Breast epithelium (tissue), 4 donors: ENCODE measurements around the gene SRRM4. TPM values are rescaled to one million over a fixed set of nuclear protein-coding genes. Genes with fewer than 3 reads are reported as not detected.

Experiments used
- DNase-seq, 2 donors: peaks; one replicate each; pipeline ENCODE4 v3.0.0-alpha.2; 2019; ENCODE audit warnings: low spot score in 2 of 2
- H3K27ac ChIP-seq, 2 donors: fragments of 200-600 bp; sonication (generic) in 1 of 2; one replicate each; pipeline ENCODE4 v1.5.1; 2016 to 2019; ENCODE audit warnings: mild to moderate bottlenecking in 1 of 2
- H3K27me3 ChIP-seq, 2 donors: fragments of 200-600 bp; sonication (generic) in 1 of 2; one replicate each; pipeline versions ENCODE4 v1.5.1 to v1.6.0; 2017 to 2019; ENCODE audit warnings: control low read depth in 1 of 2, mild to moderate bottlenecking in 1 of 2
- H3K36me3 ChIP-seq: fragments of 200-600 bp; one replicate; pipeline ENCODE4 v1.5.1; 2019
- H3K4me1 ChIP-seq, 2 donors: fragments of 200-600 bp; sonication (generic); one replicate each; pipeline ENCODE4 v1.5.1; 2016 to 2019; ENCODE audit warnings: control low read depth in 1 of 2
- H3K4me3 ChIP-seq, 3 donors: fragments of 200-600 bp; sonication (generic); 1 replicate in 2 of 3; 2 replicates in 1 of 3; pipeline ENCODE4 v1.5.1; 2016 to 2019; ENCODE audit warnings: mild to moderate bottlenecking in 3 of 3, moderate library complexity in 2 of 3
- H3K9me3 ChIP-seq, 2 donors: fragments of 200-600 bp; sonication (generic) in 1 of 2; one replicate each; pipeline ENCODE4 v1.5.1; 2016 to 2019; ENCODE audit warnings: control low read depth in 1 of 2
- POLR2A ChIP-seq: fragments of 450-650 bp; IDR thresholded peaks from one replicate; pipeline ENCODE4 v1.6.1; 2016; ENCODE audit warnings: antibody characterized with exemption, mild to moderate bottlenecking, moderate library complexity
- POLR2AphosphoS5 ChIP-seq, 3 donors: sonication (generic); formaldehyde crosslinking; IDR thresholded peaks; one replicate each; pipeline ENCODE4 v1.6.1; 2017; ENCODE audit warnings: antibody characterized with exemption in 3 of 3
- intact Hi-C: fragments of 100-400 bp; cut with DNase I; formaldehyde crosslinking; loops from one replicate; pipeline ENCODE4 v1.15.1; 2023; ENCODE audit warnings: low total_unique reads
- total RNA-seq, 3 donors: library from RNA; depleted of rRNA; stranded (reverse); fragments of >200 nt; gene quantifications; one replicate each; pipeline ENCODE4 v1.1.0, GENCODE V29; 2016
- TF ChIP-seq, protein P1 (sequence below), 3 donors: fragments of 450-650 bp; IDR thresholded peaks; one replicate each; pipeline ENCODE4 v1.5.1; 2016 to 2017; ENCODE audit warnings: antibody characterized with exemption in 3 of 3, mild to moderate bottlenecking in 3 of 3, moderate library complexity in 3 of 3

SRRM4 gene
- total RNA-seq, 3 donors from 2014 or later = not detected

DNA sequence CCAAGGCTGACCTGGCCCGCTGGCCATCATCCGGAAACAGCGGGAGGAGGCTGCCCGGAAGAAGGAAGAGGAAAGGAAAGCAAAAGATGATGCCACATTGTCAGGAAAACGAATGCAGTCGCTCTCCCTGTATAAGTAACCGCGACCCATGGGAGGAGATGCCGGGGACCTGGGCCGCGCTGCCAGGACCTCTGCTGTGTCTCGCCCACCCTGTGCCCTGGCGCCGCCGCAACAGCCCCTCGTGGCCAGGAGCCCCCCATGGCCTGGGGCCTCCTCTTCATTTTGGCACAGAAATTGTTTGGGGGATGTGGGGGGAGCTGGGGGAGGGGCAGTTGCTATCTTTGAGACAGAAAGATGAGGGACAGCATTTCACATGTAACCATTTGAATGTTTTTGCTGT lies 213.9 kb downstream of the SRRM4 start:
- no peak overlapping the region for H3K27ac ChIP-seq
- H3K9me3 ChIP-seq = no peaks in the 10 kb centered on the region
- no peak overlapping the region for H3K4me3 ChIP-seq
- intact Hi-C loops = no loop called here
- no peaks in the 10 kb centered on the region for H3K27me3 ChIP-seq
- TF ChIP-seq, protein P1, sequence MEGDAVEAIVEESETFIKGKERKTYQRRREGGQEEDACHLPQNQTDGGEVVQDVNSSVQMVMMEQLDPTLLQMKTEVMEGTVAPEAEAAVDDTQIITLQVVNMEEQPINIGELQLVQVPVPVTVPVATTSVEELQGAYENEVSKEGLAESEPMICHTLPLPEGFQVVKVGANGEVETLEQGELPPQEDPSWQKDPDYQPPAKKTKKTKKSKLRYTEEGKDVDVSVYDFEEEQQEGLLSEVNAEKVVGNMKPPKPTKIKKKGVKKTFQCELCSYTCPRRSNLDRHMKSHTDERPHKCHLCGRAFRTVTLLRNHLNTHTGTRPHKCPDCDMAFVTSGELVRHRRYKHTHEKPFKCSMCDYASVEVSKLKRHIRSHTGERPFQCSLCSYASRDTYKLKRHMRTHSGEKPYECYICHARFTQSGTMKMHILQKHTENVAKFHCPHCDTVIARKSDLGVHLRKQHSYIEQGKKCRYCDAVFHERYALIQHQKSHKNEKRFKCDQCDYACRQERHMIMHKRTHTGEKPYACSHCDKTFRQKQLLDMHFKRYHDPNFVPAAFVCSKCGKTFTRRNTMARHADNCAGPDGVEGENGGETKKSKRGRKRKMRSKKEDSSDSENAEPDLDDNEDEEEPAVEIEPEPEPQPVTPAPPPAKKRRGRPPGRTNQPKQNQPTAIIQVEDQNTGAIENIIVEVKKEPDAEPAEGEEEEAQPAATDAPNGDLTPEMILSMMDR (IDR thresholded peaks at IDR 0.05) = no peak
- TF ChIP-seq POLR2AphosphoS5 (IDR thresholded peaks at IDR 0.05) = no peak
- TF ChIP-seq POLR2A = no peak
- DNase-seq = no peak
- H3K4me1 ChIP-seq = no peaks in the 10 kb centered on the region
- H3K36me3 ChIP-seq = no peaks in the 10 kb centered on the region

DNA sequence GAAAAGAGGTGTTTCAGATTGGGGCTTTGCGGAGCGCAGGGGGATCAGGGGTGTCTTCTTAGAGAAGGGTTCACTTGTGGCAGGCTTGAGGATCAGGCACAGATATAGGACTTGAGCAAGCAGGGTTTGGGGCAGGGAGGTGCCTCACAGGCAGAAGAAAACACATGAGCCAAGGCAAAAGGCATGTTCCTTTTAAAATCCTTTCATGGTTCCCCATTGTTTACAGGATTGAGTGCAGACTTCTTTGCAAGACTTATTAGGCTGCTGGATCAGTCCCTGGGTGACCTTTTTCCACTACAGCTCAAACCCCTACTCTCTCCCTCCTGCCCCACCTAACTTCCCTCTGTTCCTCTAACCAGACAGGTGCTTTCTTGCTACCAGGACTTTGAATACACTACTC lies 217.1 kb downstream of the SRRM4 start:
- intact Hi-C loops = no loop called here
- DNase-seq = no peak
- Histone ChIP-seq H3K4me1 (no peaks in the 10 kb centered on the region), H3K27me3 (no peaks in the 10 kb centered on the region), H3K36me3 (no peaks in the 10 kb centered on the region), H3K4me3 (no peak overlapping the region), H3K27ac (no peak overlapping the region), H3K9me3 (no peaks in the 10 kb centered on the region)
- TF ChIP-seq POLR2AphosphoS5 (IDR thresholded peaks at IDR 0.05) (no peak), POLR2A (no peak)
- TF ChIP-seq, protein P1 (IDR thresholded peaks at IDR 0.05) = no peak

DNA sequence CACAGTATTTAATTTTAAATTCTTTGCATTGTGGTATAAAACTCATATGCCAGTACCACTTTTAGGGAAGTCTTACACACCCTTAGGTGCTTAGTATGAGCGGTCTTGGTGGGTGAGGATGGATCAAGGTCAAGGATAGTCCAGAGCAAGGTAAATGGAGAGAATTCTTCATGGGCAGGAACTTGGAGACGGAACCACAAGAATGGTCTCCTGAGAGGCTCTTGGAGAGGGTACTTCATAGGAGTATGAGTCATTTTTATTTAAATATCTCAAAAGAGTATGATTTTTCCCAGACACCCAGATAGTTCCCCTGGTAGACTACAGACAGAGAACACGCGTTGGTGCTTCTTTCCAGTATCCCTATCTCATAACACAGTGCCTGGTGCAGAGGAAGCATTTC lies 219.3 kb downstream of the SRRM4 start:
- H3K4me1 ChIP-seq = no peaks in the 10 kb centered on the region
- H3K27me3 ChIP-seq = no peaks in the 10 kb centered on the region
- TF ChIP-seq POLR2AphosphoS5 (IDR thresholded peaks at IDR 0.05) (no peak), POLR2A (no peak)
- TF ChIP-seq, protein P1 (IDR thresholded peaks at IDR 0.05) = no peak
- H3K36me3 ChIP-seq = no peaks in the 10 kb centered on the region
- intact Hi-C loops = no loop called here
- H3K9me3 ChIP-seq = no peaks in the 10 kb centered on the region
- DNase-seq = no peak
- no peak overlapping the region for H3K27ac ChIP-seq
- no peak overlapping the region for H3K4me3 ChIP-seq

DNA sequence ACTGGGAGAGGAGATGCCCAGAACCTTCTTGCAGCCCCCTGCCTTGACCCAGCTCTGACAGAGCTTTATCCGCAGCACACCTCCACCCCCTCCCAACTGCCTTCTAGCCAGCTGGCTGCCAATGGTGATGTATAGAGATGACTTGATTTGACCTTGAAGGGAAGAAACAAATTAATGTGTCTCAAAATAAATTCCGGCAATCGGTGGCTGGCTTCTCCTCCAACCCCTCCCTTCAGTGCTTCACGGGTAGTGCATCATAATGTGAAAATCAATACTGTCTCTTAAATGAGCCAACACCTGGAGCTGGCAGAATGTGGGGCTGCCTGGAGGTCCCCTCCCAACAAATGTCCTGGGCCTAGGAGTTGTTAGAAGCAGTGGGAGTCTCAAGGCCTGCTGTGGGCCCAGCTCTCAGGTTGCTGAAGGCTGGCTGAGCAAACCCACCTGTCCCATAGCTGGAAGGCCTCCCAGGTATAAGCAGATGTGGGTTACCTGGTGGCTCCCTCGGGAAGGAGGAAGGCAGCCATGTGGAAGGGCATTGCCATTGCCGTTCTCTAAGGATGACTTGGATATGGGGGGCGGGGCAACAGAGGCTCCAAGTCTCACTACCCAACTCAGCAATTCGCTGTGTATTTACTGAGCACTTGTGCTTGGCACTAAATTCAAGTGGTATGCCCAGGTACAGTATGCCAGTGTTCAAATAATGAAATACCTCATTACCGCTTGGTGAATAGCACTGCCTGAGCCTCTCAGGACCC lies 220.6 kb downstream of the SRRM4 start:
- no peak for TF ChIP-seq POLR2A
- TF ChIP-seq, protein P1 (IDR thresholded peaks at IDR 0.05) = no peak
- no peak for TF ChIP-seq POLR2AphosphoS5 (IDR thresholded peaks at IDR 0.05)
- intact Hi-C loops = no loop called here
- Histone ChIP-seq H3K9me3 (no peaks in the 10 kb centered on the region), H3K27me3 (no peaks in the 10 kb centered on the region), H3K4me1 (no peaks in the 10 kb centered on the region), H3K4me3 (no peak overlapping the region), H3K36me3 (no peaks in the 10 kb centered on the region), H3K27ac (no peak overlapping the region)
- no peak for DNase-seq

DNA sequence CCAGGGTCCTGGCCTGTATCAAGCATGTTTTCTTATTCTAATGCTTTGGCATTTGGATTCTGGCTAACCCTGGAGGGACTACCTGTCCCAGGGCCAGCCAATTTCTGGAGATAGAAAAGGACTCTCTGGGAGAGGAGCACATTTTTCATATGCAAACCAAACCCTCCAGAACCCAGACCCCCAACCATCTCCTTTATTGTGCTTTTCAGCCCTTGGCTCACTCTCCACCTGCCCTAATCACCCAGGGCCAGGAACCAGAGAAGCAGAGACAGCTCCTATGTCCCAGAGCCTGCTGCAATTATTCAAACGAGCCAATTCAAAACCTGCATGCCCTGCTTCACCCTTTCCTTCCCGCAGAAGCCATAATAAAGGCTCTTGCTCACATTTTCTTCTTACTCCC lies 221.2 kb downstream of the SRRM4 start:
- no peak for TF ChIP-seq POLR2AphosphoS5 (IDR thresholded peaks at IDR 0.05)
- TF ChIP-seq, protein P1 (IDR thresholded peaks at IDR 0.05) = no peak
- no peak for TF ChIP-seq POLR2A
- no peaks in the 10 kb centered on the region for H3K9me3 ChIP-seq
- no peaks in the 10 kb centered on the region for H3K4me1 ChIP-seq
- intact Hi-C loops = no loop called here
- H3K27ac ChIP-seq = no peak overlapping the region
- no peak overlapping the region for H3K4me3 ChIP-seq
- no peaks in the 10 kb centered on the region for H3K27me3 ChIP-seq
- DNase-seq = no peak
- H3K36me3 ChIP-seq = no peaks in the 10 kb centered on the region
